ENCODE results near the gene SUSD3. TPM values are rescaled to one million over a fixed set of nuclear protein-coding genes. Genes with fewer than 3 reads are reported as not detected.
A peak's percentile ranks its signal among the peaks of the same experiment; 100 is the strongest.

The SUSD3 gene
- total and polyA plus RNA-seq, 11 donors, result 0.29 to 5.2 (median 0.53) TPM; not detected in 3

- ATAC-seq (peak; percentile 45 to 52 (median 49)), DNase-seq (peak; percentile 74 to 85 (median 84))
- intact Hi-C loops (cut with DNase I), result loop anchor here in 3 of 10 donors (5.0 to 10.0 kb wide), 2 partner anchors 35 to 322 kb away; partner anchors contain the start of genes CARD19 (in 2 of the 3), FAM120A (in 1 of the 3) and FAM120AOS (in 1 of the 3)
- Histone ChIP-seq H3K27me3 (no peaks in the 10 kb centered on the region), H3K4me1 (peaks cover 4 to 81% (median 64%) of the 10 kb centered on the region in 12 donors), H3K4me3 (peak overlapping the region in 11 of 12 donors; percentile 69 to 98 (median 92)), H3K27ac (peak overlapping the region; percentile 74 to 97 (median 95)), H3K9me3 (no peaks in the 10 kb centered on the region), H3K36me3 (peaks cover 0 to 17% (median 0%) of the 10 kb centered on the region in 9 donors)
- TF ChIP-seq POLR2A (IDR thresholded peaks at IDR 0.05) (no peak), CTCF (IDR thresholded peaks at IDR 0.05) (no peak)
- 34 to 43% (median 38%) methylated on average over 7 to 12 of the region's 12 CpGs for WGBS, 4 donors
These were observed 73.9 kb downstream of the SUSD3 start for GRCh38 chr9:93132287-93132927.

- TF ChIP-seq POLR2A (IDR thresholded peaks at IDR 0.05) (no peak), CTCF (IDR thresholded peaks at IDR 0.05) (no peak)
- peaks cover 0 to 14% (median 0%) of the 10 kb centered on the region in 9 donors for H3K36me3 ChIP-seq
- WGBS, 4 donors, result 15 to 36% (median 31%) methylated on average over 16 to 21 of the region's 21 CpGs
- DNase-seq (peak in 1 of 5 donors; percentile 68), ATAC-seq (peak; percentile 2 to 19 (median 14))
- intact Hi-C loops (cut with DNase I), result loop anchor here in 3 of 10 donors (5.0 to 10.0 kb wide), 2 partner anchors 36 to 322 kb away; partner anchors contain the start of genes CARD19 (in 2 of the 3), FAM120A (in 1 of the 3) and FAM120AOS (in 1 of the 3)
- no peaks in the 10 kb centered on the region for H3K9me3 ChIP-seq
- peak overlapping the region; percentile 69 to 98 (median 86) for H3K4me3 ChIP-seq
- H3K4me1 ChIP-seq, result peaks cover 4 to 74% (median 57%) of the 10 kb centered on the region in 12 donors
- H3K27ac ChIP-seq, result peak overlapping the region; percentile 74 to 97 (median 95)
- no peaks in the 10 kb centered on the region for H3K27me3 ChIP-seq
These were observed 74.6 kb downstream of the SUSD3 start for GRCh38 chr9:93132946-93133680.

GRCh38 chr9:93133681-93134014 is 75.1 kb downstream of the SUSD3 start:
- H3K27ac ChIP-seq, result peak overlapping the region; percentile 74 to 97 (median 95)
- TF ChIP-seq POLR2A (IDR thresholded peaks at IDR 0.05) (no peak), CTCF (IDR thresholded peaks at IDR 0.05) (no peak)
- H3K9me3 ChIP-seq, result peaks cover 0 to 5% (median 0%) of the 10 kb centered on the region in 12 donors
- peaks cover 4 to 68% (median 54%) of the 10 kb centered on the region in 12 donors for H3K4me1 ChIP-seq
- WGBS, 4 donors, result 0 to 1% (median 1%) methylated on average over 1 to 34 of the region's 34 CpGs; no CpG with 5 or more reads in 1 of the 4 donors
- intact Hi-C loops (cut with DNase I), result loop anchor here in 3 of 10 donors (5.0 to 10.0 kb wide), 2 partner anchors 36 to 321 kb away; partner anchors contain the start of genes CARD19 (in 2 of the 3), FAM120A (in 1 of the 3) and FAM120AOS (in 1 of the 3)
- ATAC-seq (peak in 3 of 4 donors; percentile 57 to 77 (median 59)), DNase-seq (peak; percentile 77 to 90 (median 85))
- H3K36me3 ChIP-seq, result peaks cover 0 to 8% (median 0%) of the 10 kb centered on the region in 9 donors
- no peaks in the 10 kb centered on the region for H3K27me3 ChIP-seq
- H3K4me3 ChIP-seq, result peak overlapping the region; percentile 69 to 98 (median 86)
